IMR-90 (cell line): ENCODE measurements around the gene RMND1. TPM values are rescaled to one million over a fixed set of nuclear protein-coding genes. Genes with fewer than 3 reads are reported as not detected.

Experiments
- ATAC-seq: fragments of 200-7000 bp; cut with Tn5 transposase; 2 replicates; pipeline ENCODE4 v1.9.1; 2020; ENCODE audit warnings: low read depth, mild to moderate bottlenecking, moderate library complexity
- BruUV-seq: library from RNA; stranded (reverse); fragments of 400-500 nt; replicated peaks from 2 replicates; lab custom pipeline; 2021; lab: Mats Ljungman, UMichigan
- CTCF ChIA-PET: fragments of 300-600 bp; formaldehyde crosslinking; extraction: SDS; loops from one replicate; lab custom pipeline; 2021; ENCODE audit warnings: antibody characterized with exemption; lab: Yijun Ruan, JAX
- POLR2A ChIA-PET: fragments of 300-600 bp; sonication (Branson Sonifier 250); formaldehyde crosslinking; loops from one replicate; lab custom pipeline; 2022; ENCODE audit warnings: antibody characterized with exemption; ENCODE audit not compliant: unreplicated experiment; lab: Charles Lee
- DNase-seq: peaks from one replicate; pipeline ENCODE4 v3.0.0; 2013
- H2AFZ ChIP-seq: replicated peaks from 2 replicates; pipeline ENCODE3; 2013; ENCODE audit warnings: low read length, mild to moderate bottlenecking; ENCODE audit not compliant: poor library complexity
- H2AK5ac ChIP-seq: 2 replicates; pipeline ENCODE4 v1.6.1; 2013; ENCODE audit warnings: low read depth, low read length, inconsistent platforms
- H2AK9ac ChIP-seq: replicated peaks from 2 replicates; pipeline ENCODE3; 2013; ENCODE audit warnings: mild to moderate bottlenecking, low read depth, low read length, moderate library complexity; ENCODE audit not compliant: poor library complexity
- H2BK120ac ChIP-seq: 2 replicates; pipeline ENCODE4 v1.6.1; 2013; ENCODE audit warnings: low read depth, low read length, inconsistent platforms
- H2BK15ac ChIP-seq: 3 replicates; pipeline ENCODE4 v1.6.1; 2013; ENCODE audit warnings: low read depth, low read length, inconsistent platforms
- H2BK20ac ChIP-seq: 2 replicates; pipeline ENCODE4 v1.6.1; 2013; ENCODE audit warnings: low read depth, mild to moderate bottlenecking, inconsistent platforms, low read length, moderate library complexity
- H2BK5ac ChIP-seq: 2 replicates; pipeline ENCODE4 v1.6.1; 2013; ENCODE audit warnings: mild to moderate bottlenecking, low read depth, low read length, inconsistent platforms; ENCODE audit not compliant: poor library complexity, severe bottlenecking
- H3K14ac ChIP-seq: replicated peaks from 2 replicates; pipeline ENCODE4 v1.6.1; 2013; ENCODE audit warnings: low read depth, low read length, inconsistent platforms
- H3K18ac ChIP-seq: 2 replicates; pipeline ENCODE4 v1.6.1; 2013; ENCODE audit warnings: low read depth, low read length, control low read depth
- H3K23ac ChIP-seq: 2 replicates; pipeline ENCODE4 v1.6.1; 2013; ENCODE audit warnings: low read depth, low read length, inconsistent platforms
- H3K27ac ChIP-seq: 2 replicates; pipeline ENCODE4 v1.5.1; 2013; ENCODE audit warnings: mild to moderate bottlenecking, control low read depth, low read length; ENCODE audit not compliant: insufficient read depth
- H3K27me3 ChIP-seq: 2 replicates; pipeline ENCODE4 v1.6.1; 2013; ENCODE audit warnings: low read length; ENCODE audit not compliant: control insufficient read depth, insufficient read depth
- H3K36me3 ChIP-seq: 2 replicates; pipeline ENCODE4 v1.6.1; 2013; ENCODE audit warnings: low read length, mixed read lengths; ENCODE audit not compliant: control insufficient read depth, insufficient read depth
- H3K4ac ChIP-seq: 2 replicates; pipeline ENCODE4 v1.6.1; 2013; ENCODE audit warnings: low read depth, low read length, inconsistent platforms
- H3K4me1 ChIP-seq: 2 replicates; pipeline ENCODE4 v1.6.1; 2013; ENCODE audit warnings: low read length, mixed read lengths; ENCODE audit not compliant: control insufficient read depth, insufficient read depth
- H3K4me2 ChIP-seq: 2 replicates; pipeline ENCODE4 v1.6.1; 2013; ENCODE audit warnings: low read depth, mild to moderate bottlenecking, control low read depth, low read length, moderate library complexity
- H3K4me3 ChIP-seq: 2 replicates; pipeline ENCODE4 v1.5.1; 2013; ENCODE audit warnings: low read depth, mild to moderate bottlenecking, control low read depth, low read length, moderate library complexity; ENCODE audit not compliant: insufficient read depth
- H3K56ac ChIP-seq: 2 replicates; pipeline ENCODE4 v1.6.1; 2013; ENCODE audit warnings: low read length, inconsistent platforms; ENCODE audit not compliant: insufficient read depth; ENCODE audit errors: extremely low read depth
- H3K79me1 ChIP-seq, 2 experiments: 2 replicates each; pipeline ENCODE4 v1.6.1; 2013; ENCODE audit warnings: low read length in 2 of 2, inconsistent platforms in 1 of 2, low read depth in 1 of 2
- H3K9ac ChIP-seq: 2 replicates; pipeline ENCODE4 v1.6.1; 2013; ENCODE audit warnings: low read depth, low read length, control low read depth
- H3K9me1 ChIP-seq: 2 replicates; pipeline ENCODE4 v1.6.1; 2013; ENCODE audit warnings: low read length, inconsistent platforms; ENCODE audit not compliant: insufficient read depth
- H3K9me3 ChIP-seq: 2 replicates; pipeline ENCODE4 v1.6.1; 2013; ENCODE audit warnings: low read length; ENCODE audit not compliant: control insufficient read depth, insufficient read depth
- H4K20me1 ChIP-seq: 2 replicates; pipeline ENCODE4 v1.6.1; 2013; ENCODE audit warnings: low read length, inconsistent platforms; ENCODE audit not compliant: insufficient read depth
- H4K5ac ChIP-seq: 2 replicates; pipeline ENCODE4 v1.6.1; 2013; ENCODE audit warnings: mild to moderate bottlenecking, low read depth, low read length, control low read depth
- H4K8ac ChIP-seq, 2 experiments: 2 replicates each; pipeline ENCODE4 v1.6.1; 2013; ENCODE audit warnings: low read depth in 2 of 2, low read length in 2 of 2, control low read depth in 1 of 2, inconsistent platforms in 1 of 2
- H4K91ac ChIP-seq: 2 replicates; pipeline ENCODE4 v1.6.1; 2013; ENCODE audit warnings: low read depth, low read length, inconsistent platforms; ENCODE audit not compliant: insufficient read depth
- BHLHE40 ChIP-seq: fragments of 150-350 bp; IDR thresholded peaks from 2 replicates; pipeline ENCODE4 v1.6.1; 2016; ENCODE audit warnings: mild to moderate bottlenecking, low read depth, low read length
- CEBPB ChIP-seq: IDR thresholded peaks from 2 replicates; pipeline ENCODE4 v1.6.1; 2012; ENCODE audit warnings: low read depth, low read length, improper control_type of control experiment
- CHD1 ChIP-seq: IDR thresholded peaks from 2 replicates; pipeline ENCODE4 v1.6.1; 2012; ENCODE audit warnings: low read depth, low read length, improper control_type of control experiment
- CTCF ChIP-seq: conservative IDR thresholded peaks from 2 replicates; pipeline ENCODE4 v1.5.1; 2012; ENCODE audit warnings: mild to moderate bottlenecking, low read depth, low read length, improper control_type of control experiment
- ELK1 ChIP-seq: fragments of 150-350 bp; IDR thresholded peaks from 2 replicates; pipeline ENCODE4 v1.6.1; 2016; ENCODE audit warnings: low read depth, mild to moderate bottlenecking, low read length, moderate library complexity, borderline replicate concordance
- FOS ChIP-seq: fragments of 150-350 bp; IDR thresholded peaks from 2 replicates; pipeline ENCODE4 v1.6.1; 2016; ENCODE audit warnings: low read depth, low read length
- MAFK ChIP-seq: IDR thresholded peaks from 2 replicates; pipeline ENCODE4 v1.6.1; 2012; ENCODE audit warnings: low read depth, low read length, improper control_type of control experiment
- MAZ ChIP-seq: IDR thresholded peaks from 2 replicates; pipeline ENCODE4 v1.6.1; 2012; ENCODE audit warnings: low read depth, mild to moderate bottlenecking, low read length, improper control_type of control experiment, moderate library complexity, borderline replicate concordance
- MXI1 ChIP-seq: IDR thresholded peaks from 2 replicates; pipeline ENCODE4 v1.6.1; 2012; ENCODE audit warnings: low read depth, mild to moderate bottlenecking, low read length, moderate library complexity, borderline replicate concordance
- NFE2L2 ChIP-seq: fragments of 150-350 bp; IDR thresholded peaks from 2 replicates; pipeline ENCODE4 v1.6.1; 2016; ENCODE audit warnings: low read depth, mild to moderate bottlenecking, low read length
- POLR2A ChIP-seq: IDR thresholded peaks from 2 replicates; pipeline ENCODE4 v1.6.1; 2012; ENCODE audit warnings: mild to moderate bottlenecking, low read depth, low read length
- RAD21 ChIP-seq: IDR thresholded peaks from 2 replicates; pipeline ENCODE4 v1.6.1; 2012; ENCODE audit warnings: low read length, improper control_type of control experiment
- RCOR1 ChIP-seq: IDR thresholded peaks from 2 replicates; pipeline ENCODE4 v1.6.1; 2012; ENCODE audit warnings: mild to moderate bottlenecking, low read length, improper control_type of control experiment; ENCODE audit not compliant: insufficient replicate concordance
- RFX5 ChIP-seq: IDR thresholded peaks from 2 replicates; pipeline ENCODE4 v1.8.0; 2012; ENCODE audit warnings: low read depth, mild to moderate bottlenecking, low read length, moderate library complexity
- SMC3 ChIP-seq: fragments of 150-350 bp; IDR thresholded peaks from 2 replicates; pipeline ENCODE4 v1.6.1; 2016; ENCODE audit warnings: low read depth, mild to moderate bottlenecking, antibody characterized with exemption, low read length, moderate library complexity
- USF2 ChIP-seq: fragments of 150-350 bp; IDR thresholded peaks from 2 replicates; pipeline ENCODE4 v1.6.1; 2017; ENCODE audit warnings: mild to moderate bottlenecking, antibody characterized with exemption, low read length, low read depth
- WGBS, 2 experiments: methylation state at CpG; one replicate each; pipeline versions ENCODE4 v1.1.5 to v1.1.7; 2013; ENCODE audit warnings: missing lambda C conversion rate in 2 of 2; ENCODE audit not compliant: insufficient read length in 1 of 2; ENCODE audit errors: extremely low coverage in 2 of 2; 5-methylcytosine and 5-hydroxymethylcytosine counted together
- dilution Hi-C: fragments of 300-500 bp; cut with HindIII; formaldehyde crosslinking; loops from one replicate; pipeline ENCODE4 v1.14.3; 2018; ENCODE audit warnings: low sequenced_read_pairs; ENCODE audit not compliant: unreplicated experiment
- in situ Hi-C: fragments of 300-500 bp; cut with MboI; formaldehyde crosslinking; loops from 3 replicates; pipeline ENCODE4 v1.14.3; 2019; ENCODE audit warnings: low sequenced_read_pairs, inconsistent platforms, mixed read lengths
- intact Hi-C: fragments of 100-400 bp; cut with micrococcal nuclease; formaldehyde crosslinking; loops from 2 replicates; pipeline ENCODE4 v1.10.0; 2022
- polyA plus RNA-seq, 3 experiments: library from polyadenylated mRNA; depleted of rRNA; stranded (reverse); fragments of >200 nt; gene quantifications; 2 replicates each; pipeline ENCODE4 v1.2.3, GENCODE V29; 2012; ENCODE audit warnings: low replicate concordance in 1 of 3
- total RNA-seq: library from RNA; depleted of rRNA; stranded (reverse); fragments of >200 nt; gene quantifications from 2 replicates; pipeline ENCODE4 v1.2.3, GENCODE V29; 2012

Gene RMND1
- total and polyA plus RNA-seq, 2 of the 4 experiments (the other 2 are of a cell fraction), result 13.1 to 24.6 TPM

- no peak overlapping the region for H2BK120ac ChIP-seq
These were observed 19.3 kb downstream of the RMND1 start for GRCh38 chr6:151432651-151433050.

More at GRCh38 chr6:151432651-151433050, 19.3 kb downstream of the RMND1 start:
- no peak overlapping the region for H2AFZ ChIP-seq
- H4K91ac ChIP-seq, result no peak overlapping the region
- TF ChIP-seq ELK1, result no peak
- TF ChIP-seq FOS, result no peak
- no peak for TF ChIP-seq RFX5
- no peak for TF ChIP-seq POLR2A
- no peak for TF ChIP-seq CHD1
- TF ChIP-seq RCOR1, result no peak
- TF ChIP-seq CEBPB, result no peak
- no peak for TF ChIP-seq USF2
- no peak for TF ChIP-seq BHLHE40
- TF ChIP-seq RAD21, result no peak
- no peak for TF ChIP-seq SMC3
- no peak for TF ChIP-seq MAFK
- TF ChIP-seq MAZ, result no peak
- no peak for TF ChIP-seq NFE2L2
- no peak for TF ChIP-seq CTCF
- TF ChIP-seq MXI1, result no peak
- DNase-seq (no peak), ATAC-seq (no peak)
- H3K9me1 ChIP-seq, result no peaks in the 10 kb centered on the region; the same call in 1 of the 2 replicates
- H2BK20ac ChIP-seq, result no peak overlapping the region
- in situ Hi-C loops, result loop anchor here (25.0 kb wide), 1 partner anchor 705 kb away; no protein-coding TSS in a partner anchor
- H3K4me2 ChIP-seq, result no peak overlapping the region
- H3K36me3 ChIP-seq, result peaks cover 26% of the 10 kb centered on the region
- H3K27ac ChIP-seq, result no peak overlapping the region
- peaks cover 4% of the 10 kb centered on the region; the same call in 1 of the 2 replicates for H4K20me1 ChIP-seq
- no peaks in the 10 kb centered on the region for H3K27me3 ChIP-seq
- no peak overlapping the region for H2BK5ac ChIP-seq
- no peak overlapping the region for H3K14ac ChIP-seq
- dilution Hi-C loops, result no loop called here
- no peaks in the 10 kb centered on the region for H3K9me3 ChIP-seq
- no peaks in the 10 kb centered on the region for H3K4me1 ChIP-seq
- H4K8ac ChIP-seq, result no peak overlapping the region
- H2AK5ac ChIP-seq, result no peak overlapping the region
- no peak overlapping the region for H3K4me3 ChIP-seq
- POLR2A ChIA-PET, result no interaction called here
- no peak overlapping the region for H3K18ac ChIP-seq
- no peak overlapping the region for H3K23ac ChIP-seq
- CTCF ChIA-PET, result interaction anchor here (1.8 kb wide), 1 partner anchor 27 kb away, joined by 4 read pairs; no protein-coding TSS in a partner anchor
- H3K4ac ChIP-seq, result no peak overlapping the region
- H2BK15ac ChIP-seq, result no peak overlapping the region
- peaks cover 8 to 19% of the 10 kb centered on the region in 2 experiments for H3K79me1 ChIP-seq
- H2AK9ac ChIP-seq, result no peak overlapping the region
- no peak overlapping the region for H3K56ac ChIP-seq
- no TSS peak for BruUV-seq
- H4K5ac ChIP-seq, result no peak overlapping the region
- no peak overlapping the region for H3K9ac ChIP-seq
- intact Hi-C loops, result no loop called here
- no CpG with 5 or more reads among the region's 4 CpGs for WGBS, 2 experiments
